IPS-20b (cell line): ENCODE data around the gene LAMC3.
"Not testable (repeated sequence)": the region's sequence is repeated elsewhere in the genome, so short reads cannot be mapped to it uniquely, and the experiment has no call there.

Experiments used
- H3K27ac ChIP-seq: one replicate; pipeline ENCODE4 v1.5.1; 2013; ENCODE audit warnings: low read length
- H3K27me3 ChIP-seq: 2 replicates; pipeline ENCODE4 v1.6.1; 2013; ENCODE audit warnings: mild to moderate bottlenecking, low read length, inconsistent platforms; ENCODE audit not compliant: insufficient read depth
- H3K36me3 ChIP-seq: 2 replicates; pipeline ENCODE4 v1.6.1; 2013; ENCODE audit warnings: low read depth, mild to moderate bottlenecking, inconsistent platforms, low read length, moderate library complexity; ENCODE audit not compliant: insufficient read depth
- H3K4me1 ChIP-seq: 2 replicates; pipeline ENCODE4 v1.6.1; 2013; ENCODE audit warnings: mild to moderate bottlenecking, control low read depth, inconsistent platforms, low read length, moderate library complexity; ENCODE audit not compliant: insufficient read depth
- H3K4me3 ChIP-seq: 2 replicates; pipeline ENCODE4 v1.5.1; 2013; ENCODE audit warnings: mild to moderate bottlenecking, low read length, inconsistent platforms
- H3K9ac ChIP-seq: 2 replicates; pipeline ENCODE4 v1.6.1; 2013; ENCODE audit warnings: low read depth, mild to moderate bottlenecking, inconsistent platforms, low read length, moderate library complexity
- H3K9me3 ChIP-seq: 2 replicates; pipeline ENCODE4 v1.6.1; 2013; ENCODE audit warnings: mild to moderate bottlenecking, low read depth, low read length, inconsistent platforms; ENCODE audit not compliant: insufficient read depth

Gene LAMC3

DNA sequence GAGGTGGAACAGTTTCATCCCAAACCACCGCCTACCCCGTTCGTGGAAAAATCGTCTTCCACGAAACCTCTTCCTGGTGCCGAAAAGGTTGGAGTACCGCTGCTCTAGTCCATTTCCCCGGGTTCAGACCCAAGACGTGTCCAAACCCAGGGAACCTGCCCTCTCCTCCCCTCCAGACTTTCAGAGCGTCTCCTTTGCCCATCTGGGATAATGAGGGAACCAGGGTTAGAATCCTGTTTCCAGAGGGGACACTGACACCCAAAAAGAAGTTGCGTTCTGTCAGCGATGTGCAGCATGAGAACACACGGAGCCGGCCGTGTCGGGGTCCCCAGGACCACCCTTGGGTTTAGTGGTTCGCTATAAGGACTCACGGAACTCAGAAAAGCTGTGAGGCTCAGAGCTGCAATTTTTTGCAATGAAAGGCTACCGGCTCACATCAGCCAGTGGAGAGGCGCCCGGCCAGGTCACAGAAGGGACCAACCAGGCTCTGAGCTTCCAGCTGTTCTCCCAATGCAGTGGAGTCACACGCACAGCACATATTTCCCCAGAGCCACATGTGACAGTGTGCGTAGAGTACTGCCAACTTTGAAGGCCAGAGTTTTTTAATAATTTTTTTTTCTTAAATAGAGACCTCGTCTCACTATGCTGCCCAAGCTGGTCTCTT lies 19.4 kb downstream of the LAMC3 start:
- Histone ChIP-seq H3K9me3 (no peaks in the 10 kb centered on the region), H3K4me1 (no peaks in the 10 kb centered on the region), H3K9ac (no peak overlapping the region), H3K27ac (no peak overlapping the region), H3K4me3 (no peak overlapping the region), H3K36me3 (no peaks in the 10 kb centered on the region), H3K27me3 (no peaks in the 10 kb centered on the region)

DNA sequence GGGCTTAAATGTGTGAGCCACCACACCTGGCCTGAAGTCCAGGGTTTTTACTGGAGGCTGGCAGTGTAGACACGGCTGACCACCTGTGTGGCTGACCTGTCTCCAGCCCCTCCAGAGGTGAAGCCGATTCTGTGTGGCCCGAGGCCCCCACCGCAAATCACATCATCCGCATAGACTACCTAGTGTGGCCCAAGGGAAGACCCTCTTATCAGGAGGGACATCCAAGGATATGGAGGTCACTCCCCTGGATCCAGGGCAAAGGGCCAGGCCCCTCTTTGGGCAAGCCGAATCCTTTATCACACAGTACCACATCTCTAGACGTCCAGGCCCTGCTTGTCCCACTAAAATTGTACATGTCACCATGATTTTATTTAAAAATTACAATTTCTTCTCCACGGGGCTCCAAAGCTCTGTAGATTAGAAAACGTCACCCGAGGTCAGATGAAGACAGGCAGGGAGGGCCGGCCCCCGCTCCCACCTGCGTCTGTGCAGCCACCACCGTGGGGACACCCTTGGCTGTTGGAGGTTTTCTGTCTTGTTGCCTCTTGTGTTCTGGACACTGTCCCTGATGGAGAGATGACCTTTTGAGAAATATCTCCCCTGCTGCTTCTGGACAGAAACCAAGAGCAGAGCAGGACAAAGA lies 20.1 kb downstream of the LAMC3 start:
- Histone ChIP-seq H3K9me3 (no peaks in the 10 kb centered on the region), H3K36me3 (no peaks in the 10 kb centered on the region), H3K4me3 (no peak overlapping the region), H3K27me3 (no peaks in the 10 kb centered on the region), H3K27ac (no peak overlapping the region), H3K4me1 (no peaks in the 10 kb centered on the region), H3K9ac (no peak overlapping the region)

GRCh38 chr9:131029574-131029952 lies 20.6 kb downstream of the LAMC3 start:
- H3K27ac ChIP-seq: no peak overlapping the region
- H3K4me3 ChIP-seq: no peak overlapping the region
- H3K9me3 ChIP-seq: no peaks in the 10 kb centered on the region
- no peaks in the 10 kb centered on the region for H3K4me1 ChIP-seq
- no peaks in the 10 kb centered on the region for H3K27me3 ChIP-seq
- H3K9ac ChIP-seq: no peak overlapping the region
- H3K36me3 ChIP-seq: no peaks in the 10 kb centered on the region

DNA sequence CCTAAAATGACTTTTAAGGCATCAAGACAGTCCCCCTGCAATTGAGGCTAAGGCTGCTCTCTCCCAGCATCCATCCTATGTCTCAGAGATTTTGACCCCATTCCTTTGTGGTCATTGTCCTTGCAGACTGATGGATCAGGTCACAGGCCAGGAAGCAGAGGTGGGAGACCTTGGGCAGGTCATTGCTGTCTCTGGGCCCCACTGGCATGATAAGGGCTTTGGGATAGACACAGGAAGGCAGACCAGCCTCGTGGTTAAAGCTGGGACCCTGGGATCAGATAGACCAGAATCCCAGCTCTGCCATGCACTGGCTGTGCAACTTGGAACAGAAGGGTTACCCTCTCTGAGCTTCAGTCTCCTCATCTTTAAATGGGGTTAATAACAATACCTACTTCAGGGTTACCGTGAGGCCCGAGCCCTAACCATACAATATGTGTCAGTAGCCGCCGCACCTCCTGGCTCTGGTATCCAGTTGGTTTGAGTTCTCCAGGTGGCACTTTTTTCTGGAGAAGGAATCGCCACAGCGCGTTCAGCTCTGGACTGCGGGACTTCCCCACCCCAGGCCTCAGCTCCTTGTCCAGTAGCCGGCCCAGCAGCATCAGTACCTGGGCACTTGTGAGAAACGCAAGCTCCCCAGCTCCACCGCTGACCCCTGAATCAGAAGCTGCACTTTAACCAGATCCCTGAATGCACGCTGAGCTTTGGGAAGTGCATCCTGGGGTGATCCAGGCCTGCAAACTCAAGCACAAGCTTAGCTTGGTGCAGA lies 21.4 kb downstream of the LAMC3 start:
- Histone ChIP-seq H3K4me3 (no peak overlapping the region), H3K4me1 (no peaks in the 10 kb centered on the region), H3K36me3 (no peaks in the 10 kb centered on the region), H3K27me3 (no peaks in the 10 kb centered on the region), H3K9ac (no peak overlapping the region), H3K9me3 (no peaks in the 10 kb centered on the region), H3K27ac (no peak overlapping the region)

GRCh38 chr9:131031005-131031641 lies 22.1 kb downstream of the LAMC3 start:
- H3K4me3 ChIP-seq: no peak overlapping the region
- no peaks in the 10 kb centered on the region for H3K36me3 ChIP-seq
- H3K9ac ChIP-seq: no peak overlapping the region
- H3K27me3 ChIP-seq: no peaks in the 10 kb centered on the region
- H3K4me1 ChIP-seq: no peaks in the 10 kb centered on the region
- H3K9me3 ChIP-seq: no peaks in the 10 kb centered on the region
- H3K27ac ChIP-seq: no peak overlapping the region

DNA sequence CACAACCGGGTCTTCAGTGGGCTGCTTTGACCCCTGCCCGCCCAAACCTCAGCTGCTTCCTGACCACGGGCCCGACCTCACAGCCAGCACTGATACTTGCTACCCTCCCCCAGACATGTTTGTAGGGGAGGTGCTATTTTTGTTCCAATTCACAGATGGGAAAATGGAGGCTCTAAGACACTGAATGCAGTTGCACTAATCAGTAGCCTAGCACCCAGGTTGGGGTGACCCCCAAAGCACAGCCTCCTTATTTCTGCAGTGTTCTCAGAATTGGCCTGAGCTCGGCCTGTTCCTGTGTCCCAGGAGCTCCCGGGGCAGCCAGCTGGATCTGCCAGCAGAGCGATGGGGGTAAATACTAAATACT lies 22.6 kb downstream of the LAMC3 start:
- no peak overlapping the region for H3K9ac ChIP-seq
- H3K36me3 ChIP-seq: no peaks in the 10 kb centered on the region
- H3K4me3 ChIP-seq: no peak overlapping the region
- no peaks in the 10 kb centered on the region for H3K27me3 ChIP-seq
- no peak overlapping the region for H3K27ac ChIP-seq
- no peaks in the 10 kb centered on the region for H3K4me1 ChIP-seq
- no peaks in the 10 kb centered on the region for H3K9me3 ChIP-seq

DNA sequence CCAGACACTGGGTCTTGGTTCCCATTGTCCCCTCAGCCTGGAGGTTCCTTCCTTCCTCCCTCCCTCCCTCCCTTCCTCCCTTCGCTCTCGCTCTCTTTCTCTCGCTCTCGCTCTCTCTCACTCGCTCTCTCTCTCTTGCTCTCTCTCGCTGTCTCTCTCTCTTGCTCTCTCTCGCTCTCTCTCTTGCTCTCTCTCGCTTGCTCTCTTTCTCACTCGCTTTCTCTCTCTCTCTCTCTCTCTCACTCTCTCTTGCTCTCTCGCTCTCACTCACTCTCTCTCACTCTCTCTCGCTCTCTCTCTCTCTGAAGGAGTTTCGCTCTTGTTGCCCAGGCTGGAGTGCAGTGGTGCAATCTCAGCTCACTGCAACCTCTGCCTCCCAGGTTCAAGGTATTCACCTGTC lies 23.4 kb downstream of the LAMC3 start:
- no peak overlapping the region for H3K9ac ChIP-seq
- no peak overlapping the region for H3K27ac ChIP-seq
- no peaks in the 10 kb centered on the region for H3K9me3 ChIP-seq
- H3K4me3 ChIP-seq: no peak overlapping the region
- H3K27me3 ChIP-seq: no peaks in the 10 kb centered on the region
- no peaks in the 10 kb centered on the region for H3K36me3 ChIP-seq
- H3K4me1 ChIP-seq: no peaks in the 10 kb centered on the region

DNA sequence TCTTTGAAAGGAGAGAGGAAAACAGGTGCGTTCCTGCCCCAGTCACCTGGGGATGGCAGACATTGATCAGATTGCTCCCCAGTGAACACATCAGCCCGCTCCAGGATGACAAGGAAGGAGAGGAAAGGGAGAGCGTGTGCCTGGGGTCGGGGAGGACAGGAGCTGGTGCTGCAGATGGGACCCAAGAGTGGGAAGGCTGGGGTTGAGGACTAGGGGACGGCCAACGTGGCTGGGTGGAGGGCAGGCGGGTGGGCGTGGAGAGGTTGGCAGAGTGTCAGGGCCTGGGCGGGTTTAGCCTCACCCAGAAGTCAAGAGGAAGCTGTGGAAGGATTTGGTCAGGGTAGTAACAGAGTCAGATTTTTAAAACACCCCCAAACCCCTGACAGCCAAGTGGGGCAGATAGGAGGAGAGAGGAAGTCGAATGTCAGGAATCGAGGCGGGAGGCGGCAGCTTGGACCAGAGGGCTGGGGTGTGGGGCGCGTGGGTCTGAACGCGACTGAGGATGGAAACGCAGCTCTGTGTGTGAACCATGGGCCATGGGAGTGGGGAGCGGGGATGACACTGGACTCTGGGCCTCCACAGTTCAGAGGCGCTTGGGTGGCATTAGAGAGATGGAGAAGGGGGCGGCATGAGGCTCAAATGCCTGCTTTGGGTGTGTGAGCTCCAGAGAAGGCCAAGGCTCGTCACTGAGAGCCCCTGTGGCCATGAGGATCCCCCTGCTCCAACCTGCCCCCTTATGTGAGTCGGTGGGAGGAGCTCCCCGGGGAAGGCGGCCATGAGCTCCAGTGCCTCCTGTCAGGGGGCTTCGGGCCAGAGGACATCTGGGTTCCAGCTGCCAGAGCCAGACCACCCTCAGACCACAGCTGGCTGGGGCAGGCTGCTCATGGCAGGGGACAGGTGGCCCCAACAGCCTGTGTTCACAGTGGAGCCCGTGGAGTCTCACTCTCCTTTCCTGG lies 24.6 kb downstream of the LAMC3 start:
- H3K4me3 ChIP-seq: no peak overlapping the region
- H3K4me1 ChIP-seq: no peaks in the 10 kb centered on the region
- no peaks in the 10 kb centered on the region for H3K36me3 ChIP-seq
- H3K27ac ChIP-seq: no peak overlapping the region
- H3K9ac ChIP-seq: no peak overlapping the region
- H3K9me3 ChIP-seq: no peaks in the 10 kb centered on the region
- no peaks in the 10 kb centered on the region for H3K27me3 ChIP-seq

- Histone ChIP-seq H3K36me3 (no peaks in the 10 kb centered on the region), H3K27ac (no peak overlapping the region), H3K9ac (no peak overlapping the region; the same call in 1 of the 2 replicates), H3K9me3 (no peaks in the 10 kb centered on the region), H3K27me3 (no peaks in the 10 kb centered on the region), H3K4me3 (no peak overlapping the region), H3K4me1 (no peaks in the 10 kb centered on the region)
Measured at GRCh38 chr9:131034268-131034667, 25.3 kb downstream of the LAMC3 start.

GRCh38 chr9:131034749-131035148 lies 25.8 kb downstream of the LAMC3 start:
- H3K4me3 ChIP-seq, H3K9ac ChIP-seq, H3K36me3 ChIP-seq, H3K9me3 ChIP-seq, H3K27ac ChIP-seq, H3K27me3 ChIP-seq, H3K4me1 ChIP-seq: not testable (repeated sequence)

GRCh38 chr9:131035548-131035947 lies 26.6 kb downstream of the LAMC3 start:
- H3K27ac ChIP-seq: no peak overlapping the region
- no peak overlapping the region for H3K4me3 ChIP-seq
- no peaks in the 10 kb centered on the region for H3K4me1 ChIP-seq
- H3K9ac ChIP-seq: no peak overlapping the region
- H3K9me3 ChIP-seq: no peaks in the 10 kb centered on the region
- no peaks in the 10 kb centered on the region for H3K27me3 ChIP-seq
- H3K36me3 ChIP-seq: no peaks in the 10 kb centered on the region
